Measurements from ENCODE around the gene CYB561D2. TPM values are rescaled to one million over a fixed set of nuclear protein-coding genes. Genes with fewer than 3 reads are reported as not detected.

Gene CYB561D2
- total and polyA plus RNA-seq, 2 of the 13 experiments (the other 11 are each of a cell fraction or from before 2014, with no cell fraction given): 11.1 to 17.2 TPM

DNA sequence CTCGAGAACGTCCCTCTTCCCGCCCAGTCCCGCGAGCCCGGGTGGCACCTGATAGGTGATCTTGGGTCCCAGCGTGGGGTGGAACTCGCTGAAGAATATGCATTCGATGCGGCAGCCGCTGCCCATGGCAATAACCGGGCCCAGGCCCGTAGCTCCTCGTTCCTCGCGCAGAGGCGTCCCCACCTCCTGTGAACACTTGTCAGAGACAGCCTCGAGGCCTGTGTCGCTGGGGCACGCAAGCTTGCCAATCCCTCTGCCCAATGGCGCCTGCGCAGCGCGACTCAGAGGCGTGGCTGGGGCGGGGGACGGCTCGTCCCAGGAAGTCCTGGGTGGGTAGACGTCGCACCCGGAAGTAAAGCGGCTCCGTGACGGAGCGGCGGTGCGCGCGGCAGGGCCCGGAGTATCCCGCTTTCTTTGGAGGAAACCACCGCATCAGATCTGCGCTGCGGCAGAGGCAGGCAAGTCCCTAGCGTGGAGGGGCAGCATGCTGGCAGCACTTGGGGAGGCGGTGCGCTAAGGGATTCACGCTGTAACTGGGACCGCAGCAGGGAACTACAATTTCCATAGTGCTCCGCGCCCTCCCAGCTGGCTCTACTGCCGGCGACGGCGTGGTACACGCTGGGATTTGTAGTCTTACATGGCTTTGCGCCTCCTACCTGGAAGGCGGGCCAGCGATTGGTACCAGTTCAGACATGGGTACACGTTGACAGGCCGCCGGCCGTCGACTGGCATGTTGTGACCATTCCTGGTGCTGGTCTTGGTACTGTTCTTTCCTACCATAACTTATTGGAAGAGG, at the start of gene CYB561D2, which contains the start of gene NPRL2 (continued):
- peak; percentile 75 for TF ChIP-seq ZBTB25 (CRISPR knock-in tag; IDR thresholded peaks at IDR 0.05)
- TF ChIP-seq, protein P1, sequence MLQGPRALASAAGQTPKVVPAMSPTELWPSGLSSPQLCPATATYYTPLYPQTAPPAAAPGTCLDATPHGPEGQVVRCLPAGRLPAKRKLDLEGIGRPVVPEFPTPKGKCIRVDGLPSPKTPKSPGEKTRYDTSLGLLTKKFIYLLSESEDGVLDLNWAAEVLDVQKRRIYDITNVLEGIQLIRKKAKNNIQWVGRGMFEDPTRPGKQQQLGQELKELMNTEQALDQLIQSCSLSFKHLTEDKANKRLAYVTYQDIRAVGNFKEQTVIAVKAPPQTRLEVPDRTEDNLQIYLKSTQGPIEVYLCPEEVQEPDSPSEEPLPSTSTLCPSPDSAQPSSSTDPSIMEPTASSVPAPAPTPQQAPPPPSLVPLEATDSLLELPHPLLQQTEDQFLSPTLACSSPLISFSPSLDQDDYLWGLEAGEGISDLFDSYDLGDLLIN (CRISPR knock-in tag; IDR thresholded peaks at IDR 0.05; ENCODE audit: borderline replicate concordance): peak; percentile 67
- TF ChIP-seq ZNF326 (CRISPR knock-in tag; IDR thresholded peaks at IDR 0.05; ENCODE audit: borderline replicate concordance): no peak
- peak; percentile 55; the same call in 1 of the 2 replicates for TF ChIP-seq ZKSCAN5 (CRISPR knock-in tag; IDR thresholded peaks at IDR 0.05)
- TF ChIP-seq ZFP90 (CRISPR knock-in tag; IDR thresholded peaks at IDR 0.05; ENCODE audit: borderline replicate concordance): peak; percentile 41; the same call in 1 of the 2 replicates
- TF ChIP-seq CENPT (CRISPR knock-in tag; IDR thresholded peaks at IDR 0.05; ENCODE audit: low read depth): peak; percentile 98
- TF ChIP-seq JUN (CRISPR knock-in tag; IDR thresholded peaks at IDR 0.05): peak; percentile 13; the same call in 1 of the 2 replicates
- TF ChIP-seq, protein P2, sequence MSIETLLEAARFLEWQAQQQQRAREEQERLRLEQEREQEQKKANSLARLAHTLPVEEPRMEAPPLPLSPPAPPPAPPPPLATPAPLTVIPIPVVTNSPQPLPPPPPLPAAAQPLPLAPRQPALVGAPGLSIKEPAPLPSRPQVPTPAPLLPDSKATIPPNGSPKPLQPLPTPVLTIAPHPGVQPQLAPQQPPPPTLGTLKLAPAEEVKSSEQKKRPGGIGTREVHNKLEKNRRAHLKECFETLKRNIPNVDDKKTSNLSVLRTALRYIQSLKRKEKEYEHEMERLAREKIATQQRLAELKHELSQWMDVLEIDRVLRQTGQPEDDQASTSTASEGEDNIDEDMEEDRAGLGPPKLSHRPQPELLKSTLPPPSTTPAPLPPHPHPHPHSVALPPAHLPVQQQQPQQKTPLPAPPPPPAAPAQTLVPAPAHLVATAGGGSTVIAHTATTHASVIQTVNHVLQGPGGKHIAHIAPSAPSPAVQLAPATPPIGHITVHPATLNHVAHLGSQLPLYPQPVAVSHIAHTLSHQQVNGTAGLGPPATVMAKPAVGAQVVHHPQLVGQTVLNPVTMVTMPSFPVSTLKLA (IDR thresholded peaks at IDR 0.05): peak; percentile 16; the same call in 1 of the 2 replicates
- TF ChIP-seq GZF1 (CRISPR knock-in tag; IDR thresholded peaks at IDR 0.05): peak; percentile 88
- peak; percentile 96 for TF ChIP-seq IRX3 (CRISPR knock-in tag; IDR thresholded peaks at IDR 0.05; ENCODE audit: borderline replicate concordance, low read depth)
- TF ChIP-seq SCMH1 (CRISPR knock-in tag; IDR thresholded peaks at IDR 0.05; ENCODE audit: borderline replicate concordance): no peak
- TF ChIP-seq ZBTB2 (CRISPR knock-in tag; IDR thresholded peaks at IDR 0.05; ENCODE audit: low read depth): peak; percentile 75; the same call in 1 of the 2 replicates
- 0 out of 2 replicates have a peak, but pooled peaks have one; percentile 33 for TF ChIP-seq ZNF770 (CRISPR knock-in tag; IDR thresholded peaks at IDR 0.05)
- peak; percentile 57; the same call in 1 of the 2 replicates for TF ChIP-seq CHD2 (IDR thresholded peaks at IDR 0.05; ENCODE audit: low read depth, low read length)
- peak; percentile 58; the same call in 1 of the 2 replicates for TF ChIP-seq MTF2 (CRISPR knock-in tag; IDR thresholded peaks at IDR 0.05; ENCODE audit: borderline replicate concordance)
- peak; percentile 95 for TF ChIP-seq SALL1 (CRISPR knock-in tag; IDR thresholded peaks at IDR 0.05)
- TF ChIP-seq SOX6 (IDR thresholded peaks at IDR 0.05): no peak
- peak; percentile 68 for TF ChIP-seq SOX6 (CRISPR knock-in tag; IDR thresholded peaks at IDR 0.05)
- TF ChIP-seq ZNF558 (CRISPR knock-in tag; IDR thresholded peaks at IDR 0.05; ENCODE audit: borderline replicate concordance): peak; percentile 97
- TF ChIP-seq CBX1 (IDR thresholded peaks at IDR 0.05; ENCODE audit: low read depth): peak; percentile 82
- TF ChIP-seq ATF7-NPFF (CRISPR knock-in tag; IDR thresholded peaks at IDR 0.05; ENCODE audit: low read depth): peak; percentile 98
- peak; percentile 90 for TF ChIP-seq ZNF543 (CRISPR knock-in tag; IDR thresholded peaks at IDR 0.05)
